H1 (cell line): ENCODE data around the gene SLC37A3.

Experiments used
- CTCF ChIP-seq, 3 experiments: IDR thresholded peaks; 1 replicate in 2 of 3; 2 replicates in 1 of 3; pipeline versions ENCODE4 v1.5.1 to v1.6.1; 2011; ENCODE audit warnings: low read length in 3 of 3, mild to moderate bottlenecking in 3 of 3, inconsistent platforms in 2 of 3, low read depth in 1 of 3, moderate library complexity in 1 of 3; ENCODE audit not compliant: insufficient read depth in 1 of 3; ENCODE audit errors: control extremely low read depth in 1 of 3
- EZH2 ChIP-seq: fragments of 200-600 bp; sonication (generic); IDR thresholded peaks from 2 replicates; pipeline ENCODE4 v1.7.1; 2012; ENCODE audit warnings: low read depth, mild to moderate bottlenecking, moderate library complexity, low read length, inconsistent platforms; ENCODE audit not compliant: severe bottlenecking
- KDM5A ChIP-seq: fragments of 200-600 bp; IDR thresholded peaks from 2 replicates; pipeline ENCODE4 v1.7.1; 2012; ENCODE audit warnings: mild to moderate bottlenecking, low read length, inconsistent platforms, mixed read lengths
- POLR2A ChIP-seq, 2 experiments: IDR thresholded peaks; 1 replicate in 1 of 2; 2 replicates in 1 of 2; pipeline ENCODE4 v1.6.1; 2011; ENCODE audit warnings: low read depth in 2 of 2, low read length in 2 of 2, mild to moderate bottlenecking in 2 of 2; ENCODE audit errors: control extremely low read depth in 1 of 2
- POU5F1 ChIP-seq: IDR thresholded peaks from 2 replicates; pipeline ENCODE4 v1.6.1; 2011; ENCODE audit warnings: low read depth, mild to moderate bottlenecking, low read length, moderate library complexity
- SRF ChIP-seq: IDR thresholded peaks from 2 replicates; pipeline ENCODE4 v1.6.1; 2011; ENCODE audit warnings: mild to moderate bottlenecking, low read depth, low read length, moderate library complexity
- YY1 ChIP-seq: IDR thresholded peaks from 2 replicates; pipeline ENCODE4 v1.6.1; 2011; ENCODE audit warnings: low read depth, mild to moderate bottlenecking, low read length

GRCh38 chr7:140404565-140405065, 6.3 kb upstream of the SLC37A3 start:
- TF ChIP-seq CTCF (IDR thresholded peaks at IDR 0.05; ENCODE audit: control extremely low read depth in 1 of 3, insufficient read depth in 1 of 3, low read depth in 1 of 3, low read length in 3 of 3) = no peak
- no peak for TF ChIP-seq SRF
- TF ChIP-seq YY1 = no peak
- no peak for TF ChIP-seq EZH2
- TF ChIP-seq POLR2A (IDR thresholded peaks at IDR 0.05; ENCODE audit: control extremely low read depth in 1 of 2, low read depth in 2 of 2, low read length in 2 of 2) = no peak
- TF ChIP-seq POU5F1 = no peak
- TF ChIP-seq KDM5A = no peak
